ENCODE data around the gene SRRD. TPM values are rescaled to one million over a fixed set of nuclear protein-coding genes. Genes with fewer than 3 reads are reported as not detected.

Gene SRRD
- polyA plus RNA-seq, 2 donors, result 7.4 to 11.9 TPM

DNA sequence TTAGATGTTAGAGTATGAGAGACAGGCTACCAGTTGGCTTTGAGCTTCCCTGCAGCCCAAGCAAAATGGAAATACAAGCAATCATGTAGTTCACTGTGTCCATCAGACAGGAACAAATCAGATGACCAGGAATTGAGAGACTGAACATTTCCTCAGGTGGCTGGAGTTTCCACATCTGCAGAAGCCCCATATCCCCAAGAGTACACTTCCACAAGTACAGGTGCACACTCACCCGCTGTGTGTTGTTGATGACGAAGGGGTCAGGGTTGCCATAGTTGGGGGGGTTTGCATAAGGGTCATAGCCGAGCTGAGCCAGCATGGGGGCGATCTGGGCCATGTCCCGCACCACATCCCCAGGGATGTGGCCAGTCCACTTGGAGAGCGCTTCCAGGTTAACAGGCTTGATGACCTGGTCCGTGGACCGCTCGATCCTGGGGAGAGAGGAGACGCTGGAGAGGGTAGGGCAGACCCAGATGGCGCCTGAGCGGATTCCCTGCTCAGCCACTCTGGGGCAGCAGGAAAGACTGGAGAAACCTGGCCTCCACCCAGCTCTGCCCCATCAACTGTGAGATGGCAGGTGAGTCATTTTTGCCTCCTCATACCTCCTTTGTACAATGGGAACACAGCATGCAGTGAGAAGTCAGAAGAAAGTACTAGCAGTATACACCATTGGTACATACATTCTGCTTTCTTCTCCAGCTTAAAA lies 52.5 kb downstream of the SRRD start:
- Histone ChIP-seq H3K36me3 (ENCODE audit: control insufficient read depth in 2 of 2, insufficient read depth in 2 of 2, low read length in 1 of 2) (peaks cover 4 to 19% of the 10 kb centered on the region in 2 donors), H3K9me3 (ENCODE audit: control insufficient read depth in 2 of 2, insufficient read depth in 1 of 2, low read depth in 1 of 2, low read length in 1 of 2) (no peaks in the 10 kb centered on the region), H3K27me3 (ENCODE audit: control insufficient read depth in 1 of 2, insufficient read depth in 2 of 2, low read length in 2 of 2) (no peaks in the 10 kb centered on the region), H3K4me3 (ENCODE audit: low read depth in 1 of 2, low read length in 2 of 2) (no peak overlapping the region), H3K27ac (ENCODE audit: low read depth in 2 of 2, low read length in 1 of 2) (peak overlapping the region; percentile 6 to 58), H3K4me1 (ENCODE audit: control insufficient read depth in 2 of 2, insufficient read depth in 2 of 2, low read length in 1 of 2) (peaks cover 2 to 9% of the 10 kb centered on the region in 2 donors)
- 87 to 93% methylated on average over 12 of the region's 12 CpGs for WGBS, 2 donors

DNA sequence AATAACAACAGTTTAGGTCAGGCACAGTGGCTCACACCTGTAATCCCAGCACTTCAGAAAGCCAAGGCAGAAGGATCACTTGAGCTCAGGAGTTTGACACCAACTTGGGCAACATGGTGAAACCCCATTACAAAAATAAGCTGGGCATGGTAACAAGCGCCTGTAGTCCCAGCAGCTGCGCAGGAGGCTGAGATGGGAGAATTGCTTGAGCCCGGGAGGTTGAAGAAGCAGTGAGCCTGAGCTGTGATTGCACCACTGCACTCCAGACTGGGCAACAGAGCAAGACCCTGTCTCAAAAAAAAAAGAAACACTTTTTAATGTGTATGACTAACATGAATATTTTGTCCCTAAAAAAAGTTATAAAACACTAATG lies 53.1 kb downstream of the SRRD start:
- Histone ChIP-seq H3K36me3 (ENCODE audit: control insufficient read depth in 2 of 2, insufficient read depth in 2 of 2, low read length in 1 of 2) (peaks cover under 1 to 20% of the 10 kb centered on the region in 2 donors), H3K27me3 (ENCODE audit: control insufficient read depth in 1 of 2, insufficient read depth in 2 of 2, low read length in 2 of 2) (no peaks in the 10 kb centered on the region), H3K4me3 (ENCODE audit: low read depth in 1 of 2, low read length in 2 of 2) (no peak overlapping the region), H3K9me3 (ENCODE audit: control insufficient read depth in 2 of 2, insufficient read depth in 1 of 2, low read depth in 1 of 2, low read length in 1 of 2) (no peaks in the 10 kb centered on the region), H3K27ac (ENCODE audit: low read depth in 2 of 2, low read length in 1 of 2) (peak overlapping the region in 1 of 2 donors; percentile 58), H3K4me1 (ENCODE audit: control insufficient read depth in 2 of 2, insufficient read depth in 2 of 2, low read length in 1 of 2) (peaks cover 2 to 9% of the 10 kb centered on the region in 2 donors)
- WGBS, 2 donors, result 95 to 98% methylated on average over 3 of the region's 3 CpGs

DNA sequence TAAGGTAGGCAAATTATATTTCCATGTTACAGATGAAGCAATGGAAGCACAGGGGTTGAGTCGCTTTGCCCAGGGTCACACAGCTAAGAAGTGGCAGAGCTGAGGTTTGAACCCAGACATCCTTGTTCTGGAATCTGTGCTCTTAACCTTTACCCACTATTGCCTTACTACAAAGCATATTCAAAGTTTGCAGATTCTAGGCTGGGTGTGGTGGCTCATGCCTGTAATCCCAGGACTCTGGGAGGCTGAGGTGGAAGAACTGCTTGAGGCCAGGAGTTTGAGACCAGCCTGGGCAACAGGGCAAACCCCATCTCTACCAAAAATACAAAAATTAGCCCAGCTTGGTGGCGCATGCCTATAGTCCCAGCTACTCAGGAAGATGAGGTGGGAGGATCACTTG lies 56.4 kb downstream of the SRRD start:
- Histone ChIP-seq H3K27me3 (ENCODE audit: control insufficient read depth in 1 of 2, insufficient read depth in 2 of 2, low read length in 2 of 2) (no peaks in the 10 kb centered on the region), H3K9me3 (ENCODE audit: control insufficient read depth in 2 of 2, insufficient read depth in 1 of 2, low read depth in 1 of 2, low read length in 1 of 2) (no peaks in the 10 kb centered on the region), H3K4me3 (ENCODE audit: low read depth in 1 of 2, low read length in 2 of 2) (no peak overlapping the region), H3K4me1 (ENCODE audit: control insufficient read depth in 2 of 2, insufficient read depth in 2 of 2, low read length in 1 of 2) (peaks cover 2 to 8% of the 10 kb centered on the region in 2 donors), H3K36me3 (ENCODE audit: control insufficient read depth in 2 of 2, insufficient read depth in 2 of 2, low read length in 1 of 2) (peaks cover 3 to 18% of the 10 kb centered on the region in 2 donors), H3K27ac (ENCODE audit: low read depth in 2 of 2, low read length in 1 of 2) (no peak overlapping the region)
- 91 to 95% methylated on average over 2 of the region's 2 CpGs for WGBS, 2 donors

DNA sequence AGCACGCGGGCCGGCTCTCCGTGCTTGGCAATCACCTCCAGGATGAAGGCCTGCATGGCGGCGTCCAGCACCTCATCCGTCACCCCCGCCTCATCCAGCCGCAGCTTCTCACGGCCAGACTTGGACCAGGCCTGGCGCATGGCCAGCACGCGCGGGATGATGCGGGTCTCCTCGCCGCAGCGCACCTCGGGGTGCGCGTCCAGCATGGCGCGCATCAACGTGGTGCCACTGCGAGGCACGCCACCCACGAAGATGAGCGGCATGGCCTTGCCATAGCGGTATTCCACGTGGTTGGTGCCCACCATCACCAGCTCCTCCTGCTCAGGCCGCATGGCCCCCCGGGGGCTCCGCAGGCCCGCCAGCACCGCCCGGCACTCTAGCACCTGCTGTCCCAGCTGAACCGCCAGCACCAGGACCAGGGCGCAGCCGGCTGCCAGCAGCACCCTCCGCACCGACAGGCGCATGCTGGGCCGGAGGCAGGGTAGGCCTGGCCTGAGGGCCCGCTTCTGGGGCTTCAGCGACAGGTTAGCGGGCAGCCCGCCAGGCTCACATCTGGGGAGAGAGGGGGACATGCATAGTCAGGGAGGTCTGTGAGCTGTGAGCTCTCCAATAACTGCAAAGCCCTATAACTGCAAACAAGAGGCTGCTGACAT lies 57.6 kb downstream of the SRRD start:
- H3K4me1 ChIP-seq (ENCODE audit: control insufficient read depth in 2 of 2, insufficient read depth in 2 of 2, low read length in 1 of 2), result peaks cover 2 to 3% of the 10 kb centered on the region in 2 donors
- no peaks in the 10 kb centered on the region for H3K27me3 ChIP-seq (ENCODE audit: control insufficient read depth in 1 of 2, insufficient read depth in 2 of 2, low read length in 2 of 2)
- peaks cover 3 to 16% of the 10 kb centered on the region in 2 donors for H3K36me3 ChIP-seq (ENCODE audit: control insufficient read depth in 2 of 2, insufficient read depth in 2 of 2, low read length in 1 of 2)
- no peak overlapping the region for H3K4me3 ChIP-seq (ENCODE audit: low read depth in 1 of 2, low read length in 2 of 2)
- H3K9me3 ChIP-seq (ENCODE audit: control insufficient read depth in 2 of 2, insufficient read depth in 1 of 2, low read depth in 1 of 2, low read length in 1 of 2), result no peaks in the 10 kb centered on the region
- WGBS, 2 donors, result 91 to 96% methylated on average over 35 to 47 of the region's 47 CpGs
- no peak overlapping the region for H3K27ac ChIP-seq (ENCODE audit: low read depth in 2 of 2, low read length in 1 of 2)

DNA sequence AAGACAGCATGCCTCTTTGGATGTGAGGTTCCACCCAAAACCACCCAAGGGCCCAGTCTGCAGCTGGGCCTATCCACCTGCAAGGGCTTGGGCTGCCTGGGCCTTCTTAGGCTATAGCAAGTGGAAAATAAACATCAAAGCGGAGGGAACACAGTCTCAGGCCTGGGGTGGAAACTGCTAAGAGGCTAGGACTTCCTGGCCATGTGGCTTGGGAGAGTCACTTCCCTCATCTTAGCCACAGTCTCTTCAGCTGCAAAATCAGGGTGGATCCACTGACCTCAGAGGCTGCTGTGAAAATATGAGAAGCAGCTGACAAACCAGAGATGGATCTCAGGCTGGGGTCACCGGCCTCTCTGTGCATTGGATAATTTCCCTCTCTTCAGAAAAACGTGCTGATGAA lies 59.2 kb downstream of the SRRD start:
- Histone ChIP-seq H3K36me3 (ENCODE audit: control insufficient read depth in 2 of 2, insufficient read depth in 2 of 2, low read length in 1 of 2) (peaks cover 3 to 16% of the 10 kb centered on the region in 2 donors), H3K27ac (ENCODE audit: low read depth in 2 of 2, low read length in 1 of 2) (no peak overlapping the region)

More for the DNA sequence above, 59.2 kb downstream of the SRRD start:
- whole genome bisulfite sequencing, 2 donors, result 58 to 72% methylated on average over 3 of the region's 3 CpGs
- Histone ChIP-seq H3K9me3 (ENCODE audit: control insufficient read depth in 2 of 2, insufficient read depth in 1 of 2, low read depth in 1 of 2, low read length in 1 of 2) (no peaks in the 10 kb centered on the region), H3K4me1 (ENCODE audit: control insufficient read depth in 2 of 2, insufficient read depth in 2 of 2, low read length in 1 of 2) (peaks cover 0 to 4% of the 10 kb centered on the region in 2 donors), H3K4me3 (ENCODE audit: low read depth in 1 of 2, low read length in 2 of 2) (no peak overlapping the region), H3K27me3 (ENCODE audit: control insufficient read depth in 1 of 2, insufficient read depth in 2 of 2, low read length in 2 of 2) (no peaks in the 10 kb centered on the region)

Other genes starting within 250 kb of the SRRD start
- 1 to 10 TPM in 1 of 2 donors, under 1 TPM in 1; 0.43 to 1.5 TPM for gene ASPHD2, start 54.6 kb upstream of the SRRD start, polyA plus RNA-seq
- gene HPS4, start 94 bp upstream of the SRRD start, polyA plus RNA-seq, result 10 to 100 TPM; 14.8 TPM
- gene TFIP11, start 28.6 kb downstream of the SRRD start, polyA plus RNA-seq, result 10 to 100 TPM; 19.7 to 21.5 TPM
- 10 to 100 TPM in 1 of 2 donors, 1 to 10 TPM in 1; 7.6 to 12.6 TPM for gene TPST2, start 106.3 kb downstream of the SRRD start, polyA plus RNA-seq
- gene CRYBB1, start 134.2 kb downstream of the SRRD start, polyA plus RNA-seq, result under 1 TPM; 0.04 to 0.14 TPM
- not detected for gene CRYBA4, start 138.1 kb downstream of the SRRD start, polyA plus RNA-seq
- gene MIAT, start 173.7 kb downstream of the SRRD start, polyA plus RNA-seq, result under 1 TPM; 0.49 to 0.55 TPM